GM12872 (cell line): ENCODE data around the gene FSHB.

Source experiments
- TF ChIP-seq, protein P1 (sequence below): IDR thresholded peaks from 3 replicates; pipeline ENCODE4 v1.5.1; 2011; ENCODE audit warnings: low read depth, mild to moderate bottlenecking, low read length, moderate library complexity; ENCODE audit not compliant: insufficient read depth

The FSHB gene

DNA sequence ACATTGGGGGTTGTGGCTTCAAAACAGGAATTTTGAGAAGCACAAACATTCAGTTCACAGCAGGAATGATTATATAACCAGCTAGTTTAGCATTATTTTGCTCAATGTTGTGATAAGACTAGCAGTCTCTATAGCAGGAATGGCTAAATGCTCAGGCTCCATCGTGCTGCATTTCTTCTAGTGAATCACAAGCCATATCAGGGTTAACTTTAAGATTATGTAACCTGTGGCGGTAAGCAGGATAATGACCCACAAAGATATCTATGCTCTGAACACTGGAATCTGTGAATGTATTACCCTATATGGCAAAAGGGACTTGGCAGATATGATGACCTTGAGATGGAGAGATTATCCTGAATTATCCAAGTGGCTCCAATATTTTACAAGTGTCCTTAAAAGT, 14.8 kb downstream of the FSHB start:
- TF ChIP-seq, protein P1, sequence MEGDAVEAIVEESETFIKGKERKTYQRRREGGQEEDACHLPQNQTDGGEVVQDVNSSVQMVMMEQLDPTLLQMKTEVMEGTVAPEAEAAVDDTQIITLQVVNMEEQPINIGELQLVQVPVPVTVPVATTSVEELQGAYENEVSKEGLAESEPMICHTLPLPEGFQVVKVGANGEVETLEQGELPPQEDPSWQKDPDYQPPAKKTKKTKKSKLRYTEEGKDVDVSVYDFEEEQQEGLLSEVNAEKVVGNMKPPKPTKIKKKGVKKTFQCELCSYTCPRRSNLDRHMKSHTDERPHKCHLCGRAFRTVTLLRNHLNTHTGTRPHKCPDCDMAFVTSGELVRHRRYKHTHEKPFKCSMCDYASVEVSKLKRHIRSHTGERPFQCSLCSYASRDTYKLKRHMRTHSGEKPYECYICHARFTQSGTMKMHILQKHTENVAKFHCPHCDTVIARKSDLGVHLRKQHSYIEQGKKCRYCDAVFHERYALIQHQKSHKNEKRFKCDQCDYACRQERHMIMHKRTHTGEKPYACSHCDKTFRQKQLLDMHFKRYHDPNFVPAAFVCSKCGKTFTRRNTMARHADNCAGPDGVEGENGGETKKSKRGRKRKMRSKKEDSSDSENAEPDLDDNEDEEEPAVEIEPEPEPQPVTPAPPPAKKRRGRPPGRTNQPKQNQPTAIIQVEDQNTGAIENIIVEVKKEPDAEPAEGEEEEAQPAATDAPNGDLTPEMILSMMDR, result no peak

DNA sequence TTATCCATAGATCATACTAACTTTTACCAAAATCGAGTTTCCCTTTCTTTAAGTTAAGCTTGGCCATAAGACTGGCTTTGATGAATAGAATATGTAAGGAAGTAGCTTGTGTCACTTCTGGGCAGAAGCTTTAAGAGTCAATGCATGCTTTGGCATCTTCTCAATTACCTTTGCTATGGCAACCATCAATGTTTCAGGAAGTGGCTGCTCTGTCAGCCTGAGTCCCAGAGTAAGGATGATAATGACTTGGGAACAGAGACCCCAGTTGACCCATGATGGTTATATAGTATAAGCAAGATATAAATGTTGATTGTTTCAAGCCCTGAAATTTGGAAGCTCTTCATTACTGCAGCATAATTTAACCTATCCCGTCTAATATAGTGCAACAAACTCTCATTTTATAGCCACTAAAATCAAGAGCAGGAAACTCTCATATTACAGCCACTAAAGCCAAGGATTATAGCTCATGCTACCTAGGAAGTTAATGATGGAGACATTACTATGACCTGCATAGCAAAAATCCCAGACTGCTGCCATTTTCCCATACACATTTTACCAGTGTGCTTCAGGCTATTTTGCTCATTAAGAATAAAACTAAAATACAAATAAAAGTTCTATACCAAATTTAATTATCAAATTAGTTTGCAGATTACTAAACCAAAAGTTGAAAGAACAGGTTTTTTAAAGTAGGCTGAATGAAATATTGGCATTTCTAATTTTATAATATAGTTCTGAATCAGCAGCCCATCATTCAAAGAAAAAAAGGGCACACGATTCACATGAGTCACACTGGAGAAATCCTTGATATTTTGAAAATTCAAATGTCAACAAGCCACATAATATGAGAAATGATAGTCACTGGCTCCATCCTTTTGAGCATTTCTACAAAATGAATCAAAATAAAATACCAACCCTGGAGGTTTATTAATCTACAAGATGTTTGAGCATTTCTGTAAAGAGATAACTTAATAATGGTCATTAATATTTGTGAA, 23.8 kb downstream of the FSHB start:
- TF ChIP-seq, protein P1, result no peak

DNA sequence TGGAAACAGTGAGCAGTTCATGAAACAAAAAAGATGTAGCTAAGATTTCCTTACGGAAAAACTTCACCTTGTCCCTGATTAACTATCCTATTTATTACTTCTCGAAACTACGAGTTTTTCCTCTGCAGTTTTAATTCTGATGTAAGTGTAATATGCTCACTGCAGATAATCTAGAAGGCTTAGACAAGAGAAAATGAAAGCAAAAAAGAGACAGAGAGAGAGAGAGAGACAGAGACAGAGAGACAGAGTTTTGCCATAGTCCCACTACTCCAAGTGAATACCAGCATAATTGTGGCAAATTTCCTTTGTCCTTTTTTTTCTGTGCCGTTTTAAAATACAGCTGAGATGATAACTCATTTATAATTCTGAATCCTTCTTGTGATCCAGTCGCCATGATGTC, 24.8 kb downstream of the FSHB start:
- TF ChIP-seq, protein P1, result no peak

DNA sequence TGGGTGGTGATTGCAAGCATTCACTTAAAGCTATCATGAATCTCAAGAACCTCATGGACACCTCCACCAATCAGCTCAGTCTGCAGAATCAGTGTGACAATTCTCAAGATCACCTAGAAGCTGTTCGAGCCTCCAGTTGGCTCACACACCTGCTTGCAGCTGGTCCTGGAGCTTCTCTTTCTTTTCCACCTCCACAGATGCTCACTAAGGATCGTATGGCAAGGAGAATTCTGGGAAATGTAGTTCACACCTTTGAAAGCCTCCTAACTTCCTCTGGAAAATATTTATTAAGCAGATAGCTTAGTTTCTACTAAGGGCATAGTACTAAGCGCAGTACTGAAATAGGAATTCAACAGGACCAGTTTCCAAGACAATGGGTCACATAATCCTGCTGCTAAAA, 26.2 kb downstream of the FSHB start:
- TF ChIP-seq, protein P1, result no peak

DNA sequence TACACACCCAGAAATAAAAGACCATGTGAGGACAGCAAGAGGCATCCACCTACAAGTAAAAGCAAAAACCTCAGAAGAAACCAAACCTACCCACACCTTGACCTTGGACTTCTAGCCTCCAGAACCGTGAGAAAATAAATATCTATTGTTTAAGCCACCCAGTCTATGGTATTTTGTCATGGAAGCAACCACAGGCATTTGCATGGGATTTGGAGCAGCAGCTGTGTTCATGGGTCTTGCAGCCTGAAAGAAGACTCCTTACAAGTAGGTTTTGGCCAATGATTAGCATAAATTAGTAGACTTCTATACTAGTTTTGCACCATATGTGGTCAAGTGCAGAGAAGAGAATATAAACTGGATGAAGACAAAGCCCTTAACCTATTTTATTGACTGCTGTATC, 27.9 kb downstream of the FSHB start:
- TF ChIP-seq, protein P1, result no peak

DNA sequence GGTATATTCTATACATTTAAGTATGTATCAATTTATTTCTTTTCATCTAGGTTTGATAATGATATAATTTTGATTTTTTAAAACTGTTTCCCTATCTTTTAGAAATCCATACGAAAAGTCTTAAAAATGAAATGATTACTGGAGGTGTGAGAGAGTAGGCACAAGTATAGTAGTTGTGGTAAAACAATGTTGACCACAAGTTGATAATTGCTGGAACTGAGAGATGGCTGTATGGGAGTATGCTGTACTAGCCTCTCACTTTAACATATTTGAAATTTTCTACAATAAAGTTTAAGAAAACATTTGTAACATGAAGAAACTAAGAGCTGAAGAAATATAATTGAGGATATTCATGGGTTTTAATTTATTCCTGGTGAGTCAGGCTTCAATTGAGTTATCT, 30.0 kb downstream of the FSHB start:
- TF ChIP-seq, protein P1, result no peak

DNA sequence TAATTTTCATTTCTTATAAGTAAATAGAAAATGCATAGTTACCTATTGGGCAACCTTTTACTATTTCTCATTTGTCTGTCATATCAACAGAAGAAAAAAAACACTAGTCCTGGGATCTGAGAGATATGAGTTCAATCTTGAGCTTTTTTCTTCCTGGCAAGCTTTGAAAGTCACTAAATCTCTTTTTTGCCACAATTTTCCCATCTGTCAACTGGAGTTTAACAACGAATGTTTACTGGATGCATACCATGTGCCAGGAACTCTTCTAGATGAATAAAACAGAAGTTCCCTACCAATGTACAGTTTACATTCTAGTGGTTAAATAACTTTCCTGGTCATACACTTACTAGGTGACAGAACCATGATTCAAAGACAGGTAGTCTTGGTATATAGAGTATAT, 31.0 kb downstream of the FSHB start:
- TF ChIP-seq, protein P1, result no peak
